NCI-H2107 (cell line): ENCODE data around the gene DIDO1.
A peak's percentile ranks its signal among the peaks of the same experiment; 100 is the strongest.

Source experiments
- DNase-seq: peaks from one replicate; lab custom pipeline; 2025; lab: John Stamatoyannopoulos, UW

Gene DIDO1

DNA sequence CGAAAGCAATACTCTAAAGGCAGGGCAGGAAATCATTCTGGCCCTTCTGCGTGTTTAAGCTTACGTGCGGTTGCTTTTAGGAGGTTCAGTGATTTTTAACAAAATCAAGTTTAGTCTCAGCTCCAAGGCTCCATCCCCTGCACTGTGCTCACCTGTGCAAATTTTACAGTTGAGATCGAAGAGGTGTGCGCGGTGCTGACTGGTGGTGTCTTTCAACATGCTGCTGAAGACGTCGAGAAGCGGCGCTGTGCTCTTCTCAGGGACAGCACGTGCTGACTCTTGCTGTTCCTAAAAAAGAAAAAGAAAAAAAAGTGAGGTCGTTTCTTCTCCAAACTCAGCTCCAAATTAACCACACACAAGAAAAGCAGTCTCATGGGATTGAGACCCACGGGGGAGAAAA is 32.0 kb downstream of the DIDO1 start:
- no peak for DNase-seq

DNA sequence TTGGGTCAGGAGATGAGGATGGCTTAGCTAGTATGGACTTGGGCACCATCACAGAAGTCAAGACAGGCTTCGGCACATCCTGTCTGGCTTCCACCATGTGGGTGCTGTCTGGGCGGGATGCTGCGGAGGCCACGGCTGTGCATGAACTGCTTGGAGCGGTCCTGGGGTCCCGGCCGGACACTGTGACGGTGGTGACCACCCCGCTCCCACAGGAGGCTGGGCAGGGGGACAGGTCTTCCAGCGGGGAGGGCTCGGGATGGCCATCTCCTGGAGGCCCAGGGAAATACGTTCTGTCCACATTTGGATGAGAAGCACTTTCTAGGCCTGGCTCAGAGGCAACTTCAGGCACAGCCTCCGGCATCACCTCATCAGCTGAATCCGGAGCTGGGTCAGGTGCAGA is 32.6 kb downstream of the DIDO1 start:
- no peak for DNase-seq

DNA sequence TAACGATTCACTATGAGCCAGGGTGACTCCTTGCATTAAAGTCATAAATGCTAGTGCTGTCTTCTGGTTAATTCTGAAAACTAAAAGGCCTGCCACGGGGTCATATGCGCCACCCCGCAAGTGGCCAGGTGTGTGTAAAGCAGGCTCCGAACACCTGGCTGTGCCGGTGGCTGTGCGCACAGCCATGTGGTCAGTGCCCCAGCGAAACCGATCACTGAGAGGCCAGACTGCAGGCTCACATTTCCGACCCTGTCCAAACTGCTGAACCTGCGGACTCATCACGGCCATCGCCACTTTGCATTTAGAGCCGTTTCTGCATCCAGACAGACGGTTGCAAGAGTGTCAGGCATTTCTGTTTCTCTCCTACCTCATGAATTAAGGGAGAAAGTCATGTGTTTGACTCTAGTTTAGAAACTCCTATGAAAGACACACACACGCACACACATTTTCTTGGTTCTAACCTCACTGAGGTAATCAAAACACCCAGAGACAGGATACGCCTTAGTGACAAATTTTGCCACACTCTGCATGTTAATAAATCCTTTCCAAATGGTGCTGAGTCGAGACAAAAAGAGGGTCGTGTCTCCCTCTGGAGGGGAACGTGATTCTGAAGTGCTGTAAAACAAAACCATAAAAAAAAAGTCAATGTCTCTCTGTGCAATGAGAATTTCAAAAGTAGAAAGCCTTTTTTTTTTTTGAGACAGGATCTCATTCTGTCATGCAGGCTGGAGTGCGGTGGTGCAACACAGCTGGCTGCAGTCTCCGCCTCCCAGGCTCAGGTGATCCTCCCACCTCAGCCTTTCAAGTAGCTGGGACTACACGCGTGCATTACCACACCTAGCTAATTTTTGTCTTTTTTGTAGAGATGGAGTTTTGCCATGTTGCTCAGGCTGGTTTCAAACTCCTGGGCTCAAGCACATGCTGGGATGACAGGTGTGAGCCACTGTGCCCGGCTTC is 33.7 kb downstream of the DIDO1 start:
- DNase-seq: no peak

DNA sequence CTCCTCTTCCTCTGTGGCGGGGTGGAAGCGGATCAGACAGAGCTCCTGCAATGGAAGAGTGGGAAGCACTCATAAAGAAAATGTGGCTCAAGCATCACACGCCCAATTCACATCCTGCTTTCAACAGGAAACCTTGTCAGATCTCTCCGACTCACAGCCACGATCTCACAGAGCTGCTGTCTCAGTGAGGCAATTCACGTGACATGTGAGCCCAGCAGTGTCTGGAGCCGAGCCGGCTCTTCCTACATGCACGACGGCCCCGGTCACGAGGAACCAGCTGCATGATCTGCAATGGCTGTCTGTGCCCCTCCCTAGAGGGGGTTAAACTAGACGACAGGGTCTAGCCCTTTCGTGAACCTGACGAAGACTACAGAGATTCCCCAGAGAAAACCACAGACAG is 35.2 kb downstream of the DIDO1 start:
- no peak for DNase-seq

DNA sequence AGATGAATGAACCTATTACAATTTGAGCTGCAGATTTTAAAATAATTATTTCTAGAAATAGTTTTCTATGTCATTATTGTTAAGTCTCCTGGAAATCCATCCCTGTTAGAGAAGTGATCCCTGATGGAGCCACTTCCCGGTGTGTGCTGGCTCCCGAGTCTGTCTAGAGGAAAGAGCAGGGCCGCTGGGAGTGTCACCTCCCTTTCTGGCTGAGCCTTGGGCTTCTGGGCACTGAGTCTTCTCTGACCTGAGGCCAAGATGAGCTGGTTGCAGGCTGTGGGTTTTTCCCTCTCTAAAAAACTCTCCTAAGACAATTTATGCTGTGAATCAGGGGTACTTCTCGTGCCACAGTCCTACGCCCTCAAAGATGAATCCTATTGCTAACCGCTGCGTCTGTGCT is 35.9 kb downstream of the DIDO1 start:
- no peak for DNase-seq

DNA sequence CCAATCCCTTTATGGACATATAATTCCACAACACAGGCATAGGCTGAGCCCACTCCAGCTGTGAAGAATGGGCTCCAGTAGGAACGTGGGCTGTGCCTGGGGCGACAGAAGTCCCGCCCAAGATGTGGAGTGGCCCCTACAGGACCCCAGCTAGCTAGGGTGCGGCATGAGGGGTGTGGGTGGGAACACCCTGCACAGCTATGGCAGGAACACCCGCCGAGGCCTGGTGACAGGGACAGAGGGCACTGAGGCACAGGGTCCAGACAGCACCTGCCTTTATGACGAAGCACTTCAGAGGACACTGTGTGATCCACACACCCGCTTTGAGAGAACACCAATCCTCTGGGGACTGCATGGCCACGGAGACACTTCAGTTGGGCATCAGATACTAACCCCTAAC is 36.4 kb downstream of the DIDO1 start:
- DNase-seq: no peak

DNA sequence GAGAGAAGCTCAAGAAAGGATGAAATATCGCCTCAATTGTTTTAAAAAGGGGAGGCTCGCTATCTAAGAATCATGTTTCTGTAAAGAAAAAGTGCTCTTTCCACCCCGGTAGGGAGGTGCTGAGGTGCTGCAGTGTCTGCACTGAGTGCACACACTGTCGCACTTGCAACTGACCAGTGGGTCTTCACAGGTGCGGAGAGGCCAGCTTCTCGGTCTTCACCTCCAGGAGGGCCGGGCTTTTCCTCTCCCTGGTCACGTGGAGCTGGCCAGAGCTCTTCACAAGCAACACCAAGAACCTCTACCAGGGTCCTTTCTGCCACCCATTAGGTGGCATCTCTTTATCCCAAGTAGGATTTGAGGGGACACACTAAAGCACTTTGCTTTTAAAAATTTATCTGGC is 36.9 kb downstream of the DIDO1 start:
- no peak for DNase-seq

DNA sequence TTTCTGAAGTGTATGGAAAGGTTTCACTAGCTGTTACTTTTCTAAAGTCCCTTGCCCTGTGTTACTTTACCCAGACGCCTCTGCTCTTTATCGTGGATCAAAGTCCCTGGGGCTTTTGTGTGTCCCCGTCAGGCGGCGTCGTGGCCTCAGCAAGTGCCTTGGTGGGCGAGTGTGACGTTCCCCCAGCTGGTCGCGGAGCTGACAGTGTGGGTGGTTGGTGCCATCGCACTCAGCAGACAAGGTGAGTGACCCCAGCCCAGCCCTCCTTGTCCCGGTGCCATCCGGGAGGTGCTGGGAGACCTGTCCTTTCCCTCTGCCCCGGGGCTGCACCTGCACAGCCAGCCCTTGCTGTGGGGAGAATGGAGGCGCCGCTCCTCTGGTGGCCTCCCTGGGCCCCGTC is 37.4 kb downstream of the DIDO1 start:
- no peak for DNase-seq

DNA sequence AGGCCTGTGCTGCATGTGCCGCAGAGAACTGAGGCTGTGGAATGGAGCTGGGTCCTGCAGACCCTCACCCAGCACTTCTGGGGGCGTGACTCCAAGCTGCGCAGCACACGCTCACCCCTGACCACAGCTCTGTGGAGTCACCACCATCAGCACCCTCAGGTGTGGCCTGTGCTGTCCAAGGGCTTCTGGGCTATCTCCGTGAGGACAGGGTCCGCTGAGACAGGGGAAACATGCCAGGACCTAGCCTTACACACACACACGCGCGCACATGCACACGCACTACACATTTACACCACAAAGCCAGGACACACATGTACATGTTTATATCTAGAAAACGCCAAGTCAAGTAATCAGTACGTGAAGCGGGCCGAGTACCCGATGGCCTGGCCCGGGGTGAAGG is 37.9 kb downstream of the DIDO1 start:
- DNase-seq: no peak

DNA sequence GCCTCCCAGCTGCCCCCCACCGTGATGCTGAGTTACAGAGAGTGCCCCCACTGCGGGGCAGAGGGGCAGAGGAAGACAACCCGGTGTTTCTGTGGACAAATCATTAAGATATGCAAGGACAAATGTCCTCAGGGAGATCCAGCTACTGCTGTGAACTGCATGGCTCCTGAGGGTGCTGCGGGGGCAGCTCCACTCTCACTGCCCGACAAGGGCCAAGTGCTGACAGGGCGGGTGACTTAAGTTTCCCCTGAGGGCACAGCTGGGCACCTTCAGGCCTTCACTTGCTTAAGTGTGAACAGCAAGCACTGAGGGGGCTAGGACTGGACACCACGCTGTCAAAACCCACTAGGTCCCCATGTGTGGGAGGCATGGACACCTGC is 38.5 kb downstream of the DIDO1 start:
- no peak for DNase-seq

DNA sequence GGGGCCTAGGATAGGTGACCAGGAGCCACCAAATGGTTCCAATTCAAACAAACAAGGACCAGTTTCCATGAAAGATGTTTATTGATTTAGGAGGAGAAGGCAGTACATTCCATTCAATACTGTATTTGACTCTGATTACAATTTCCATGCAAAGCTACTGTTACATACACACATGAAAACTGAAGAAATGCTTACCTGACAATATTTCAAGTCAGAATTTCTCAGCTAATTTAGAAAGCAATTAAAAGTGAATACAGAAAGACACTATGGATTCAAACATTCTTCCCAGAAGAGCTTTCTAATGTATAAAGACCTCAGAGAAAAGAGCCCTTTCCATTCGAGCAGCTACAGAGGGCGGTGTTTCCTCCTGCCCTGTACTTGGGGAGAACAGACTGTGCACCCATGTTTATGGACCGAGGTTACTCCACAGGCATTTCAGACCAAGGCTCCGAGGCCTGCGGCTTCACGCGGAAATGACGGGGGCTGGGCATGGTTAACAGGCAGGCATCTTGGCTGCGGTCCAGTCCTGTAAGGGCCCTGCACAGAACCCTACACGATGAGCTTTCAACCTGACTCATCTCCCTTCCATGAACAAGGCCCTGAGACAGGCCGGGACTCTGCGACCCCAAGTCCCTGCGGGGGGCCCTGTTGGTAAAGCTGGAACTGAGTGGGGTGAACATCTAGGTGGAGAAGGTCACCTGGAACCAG is 39.0 kb downstream of the DIDO1 start:
- peak; percentile 52 for DNase-seq

DNA sequence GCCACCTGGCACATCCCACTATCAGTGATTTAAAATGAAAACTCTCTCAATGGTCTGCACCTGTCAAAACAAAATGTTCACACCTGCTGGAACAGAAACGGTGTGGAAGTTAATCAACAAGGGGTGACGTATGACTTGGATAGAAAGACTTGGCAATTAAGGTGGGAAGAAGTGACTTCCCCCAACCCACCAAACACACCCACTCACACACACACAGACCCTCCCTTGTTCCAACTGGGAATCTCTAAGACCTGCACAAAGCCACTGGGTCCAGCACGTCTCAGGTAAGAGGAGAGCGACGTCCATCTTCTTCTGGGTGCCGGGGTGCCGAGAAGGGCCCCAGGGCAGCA is 39.6 kb downstream of the DIDO1 start:
- DNase-seq: no peak

DNA sequence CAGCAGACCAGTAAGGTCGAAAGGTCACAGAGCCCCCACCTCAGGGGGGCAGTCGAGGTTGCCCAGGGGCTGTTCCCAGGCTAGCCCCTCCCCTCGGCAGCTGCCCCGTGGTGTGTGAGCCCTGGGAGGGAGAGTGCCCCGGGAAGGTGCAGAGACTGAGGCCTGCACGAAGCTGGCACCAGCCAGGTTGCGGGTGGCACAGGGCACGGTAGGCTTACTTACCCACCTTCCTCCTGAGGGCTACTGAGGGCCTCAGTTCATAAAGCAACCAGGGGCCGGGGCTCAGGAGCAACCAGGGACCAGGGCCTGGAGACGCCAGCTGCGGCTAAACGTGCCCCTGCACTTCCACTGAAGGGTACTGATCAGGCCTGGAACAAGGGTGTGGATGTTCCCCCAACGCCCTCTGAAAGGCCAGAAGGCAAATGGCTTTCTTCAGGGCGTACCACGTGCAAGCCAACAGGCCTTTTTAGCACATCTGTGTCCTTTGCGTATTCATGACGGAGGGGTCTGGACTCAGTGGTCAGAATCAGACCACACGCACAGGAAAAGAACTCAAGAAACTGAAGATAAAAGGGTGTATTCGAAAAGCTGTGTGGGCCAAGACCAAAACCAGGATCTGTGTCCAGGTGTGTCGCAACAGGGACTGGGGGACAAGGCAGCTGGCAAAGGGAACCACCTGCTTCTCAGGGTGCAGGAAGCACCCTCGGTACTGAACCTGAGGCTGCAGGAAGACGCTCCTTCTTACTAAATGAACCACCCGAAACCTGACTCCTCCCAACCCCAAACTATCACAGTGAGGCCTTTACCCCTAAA is 40.2 kb downstream of the DIDO1 start:
- DNase-seq: peak; percentile 50

DNA sequence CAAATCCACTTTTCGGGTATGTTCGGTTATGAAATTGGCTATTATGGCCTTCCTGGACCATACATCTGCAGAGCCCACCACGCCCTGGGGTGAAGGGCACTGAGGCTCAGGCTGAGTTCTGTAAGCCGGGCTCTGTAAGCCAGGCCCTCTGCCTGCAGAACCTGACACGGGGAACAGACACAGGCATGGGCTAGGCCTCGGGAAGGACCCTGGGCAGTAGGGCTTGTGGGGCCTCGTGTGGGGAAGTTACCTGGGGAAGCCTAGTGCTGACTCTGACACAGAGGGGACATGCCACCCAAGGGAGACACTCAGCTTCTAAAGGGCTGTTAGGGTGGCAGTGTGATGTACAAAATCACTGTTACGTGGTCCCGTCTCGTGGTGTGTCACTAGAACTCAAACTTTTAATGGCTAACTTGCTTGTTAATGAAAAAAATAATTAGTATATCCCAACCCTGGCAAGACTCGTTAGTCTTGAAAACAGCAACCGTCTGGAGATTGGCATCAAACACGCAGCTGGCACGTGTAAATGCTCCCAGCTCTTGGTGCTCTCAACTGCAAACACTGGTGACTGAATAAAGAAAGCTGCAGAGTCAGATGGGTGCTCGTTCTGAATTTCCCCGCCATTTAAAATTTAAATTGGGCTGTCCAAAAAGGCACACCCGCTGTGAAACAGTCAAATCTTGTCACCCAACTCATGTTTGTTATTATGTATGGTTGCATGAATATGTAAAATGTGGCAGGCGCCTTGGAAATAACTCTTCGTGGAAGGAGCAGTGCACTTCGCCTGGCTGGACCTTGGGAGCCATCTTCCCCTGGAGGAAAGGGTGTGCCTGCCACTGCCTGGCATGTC is 41.0 kb downstream of the DIDO1 start:
- no peak for DNase-seq

DNA sequence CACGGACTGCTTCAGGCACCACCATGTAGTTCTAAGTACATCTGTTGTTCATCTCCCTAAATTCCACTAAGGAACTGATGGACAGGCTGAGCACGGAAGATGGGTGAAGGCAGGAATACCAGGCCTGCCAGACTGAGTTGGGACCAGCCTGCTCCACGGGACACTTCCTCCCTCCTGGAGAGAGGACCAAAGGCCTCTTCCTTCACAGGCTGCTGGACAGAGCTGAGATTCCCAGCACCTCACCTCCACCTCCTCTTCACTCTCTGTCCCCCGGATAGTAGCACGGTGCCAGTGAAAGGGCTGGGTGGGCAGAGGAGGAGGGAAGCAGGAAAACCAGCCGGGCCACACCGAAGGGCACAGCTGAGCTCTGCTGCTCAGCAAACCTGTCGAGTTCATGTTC is 41.7 kb downstream of the DIDO1 start:
- DNase-seq: no peak

DNA sequence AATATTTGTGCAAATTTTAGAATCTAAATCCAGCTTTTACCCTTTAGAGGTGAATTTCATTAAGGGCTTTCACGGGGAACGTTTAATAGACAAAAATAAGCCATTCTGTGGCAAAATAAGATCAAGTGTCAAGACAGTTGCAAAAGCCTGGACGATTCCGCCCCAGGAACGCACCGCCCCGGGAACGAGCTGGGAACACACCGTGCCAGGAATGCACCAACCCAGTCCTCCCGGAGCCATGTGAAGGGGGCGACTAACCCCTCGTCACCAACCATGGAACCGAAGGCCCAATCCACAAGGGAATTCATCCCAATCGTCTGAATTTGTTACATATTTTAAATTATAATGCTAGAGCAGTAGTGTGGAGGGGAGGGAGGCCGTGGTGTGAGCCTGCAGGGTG is 43.9 kb downstream of the DIDO1 start:
- no peak for DNase-seq

DNA sequence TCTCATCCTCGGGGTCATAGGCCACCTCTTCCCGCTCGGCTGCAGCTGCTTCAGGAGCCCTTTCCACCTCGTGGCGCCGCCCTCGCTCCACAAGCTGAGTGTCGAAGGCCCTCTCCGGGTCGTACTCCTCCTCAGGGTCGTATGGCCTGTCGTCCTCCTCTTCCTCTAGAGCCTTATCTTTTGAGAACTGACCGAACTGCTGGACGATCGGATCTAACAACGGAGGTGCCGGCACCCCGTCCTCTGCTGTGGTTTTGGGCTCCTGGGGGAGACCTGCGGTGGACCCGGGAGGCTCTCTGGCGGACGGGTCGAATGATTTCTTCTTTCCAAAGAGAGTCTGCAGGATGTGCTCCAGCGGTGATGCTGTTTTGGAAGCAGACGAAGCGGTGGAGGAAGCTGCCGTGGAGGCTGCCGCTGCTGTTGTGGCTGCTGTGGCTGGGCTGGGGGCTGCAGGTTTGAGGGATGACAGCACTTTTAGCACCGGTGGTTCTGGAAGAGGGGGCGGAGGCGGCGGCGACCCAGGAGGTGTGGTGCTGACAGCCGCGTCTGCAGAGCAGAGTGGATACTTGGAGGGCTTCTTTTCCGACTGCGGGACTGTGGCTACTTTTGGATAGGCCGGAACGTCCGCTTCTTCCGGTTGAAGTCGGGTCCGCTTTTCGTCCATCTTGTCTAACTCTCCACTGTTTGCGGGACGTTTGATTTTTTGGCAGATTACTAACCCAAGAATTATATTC is 44.5 kb downstream of the DIDO1 start:
- no peak for DNase-seq

DNA sequence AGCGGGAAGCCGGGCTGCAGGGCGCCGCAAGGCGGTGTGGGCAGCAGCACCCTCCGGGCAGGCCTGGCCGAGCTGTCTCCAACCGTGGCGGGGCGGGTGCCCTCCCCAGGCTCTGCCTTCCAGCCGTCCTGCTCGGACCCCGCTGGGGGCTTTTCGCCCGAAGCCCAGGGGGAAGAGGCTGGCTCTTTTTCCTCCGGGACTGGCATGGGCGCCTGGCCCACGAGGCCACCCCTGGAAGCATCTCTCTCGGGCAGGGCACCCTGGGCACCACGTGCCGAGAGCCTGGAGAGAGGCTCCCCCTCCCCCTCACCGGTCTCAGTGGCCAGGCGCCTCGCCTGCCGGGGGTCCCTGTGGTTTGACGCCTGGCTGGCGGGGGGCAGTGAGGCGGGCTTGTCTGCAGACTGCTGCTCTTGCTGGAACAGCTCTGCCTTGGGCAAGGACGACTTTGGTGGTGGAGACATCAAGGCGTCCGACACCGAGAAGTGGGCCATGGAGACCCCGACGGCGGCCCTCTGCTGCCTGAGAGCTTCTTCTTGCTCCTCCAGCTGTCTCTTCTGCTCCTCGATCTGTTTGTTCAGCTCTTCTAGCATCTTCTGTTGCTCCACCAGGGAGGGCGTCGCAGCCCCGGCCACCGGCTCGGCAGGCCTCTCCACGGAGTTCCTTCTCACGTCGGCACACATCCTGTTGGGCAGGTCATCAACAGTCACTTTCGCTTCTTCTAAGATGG is 45.2 kb downstream of the DIDO1 start:
- no peak for DNase-seq

DNA sequence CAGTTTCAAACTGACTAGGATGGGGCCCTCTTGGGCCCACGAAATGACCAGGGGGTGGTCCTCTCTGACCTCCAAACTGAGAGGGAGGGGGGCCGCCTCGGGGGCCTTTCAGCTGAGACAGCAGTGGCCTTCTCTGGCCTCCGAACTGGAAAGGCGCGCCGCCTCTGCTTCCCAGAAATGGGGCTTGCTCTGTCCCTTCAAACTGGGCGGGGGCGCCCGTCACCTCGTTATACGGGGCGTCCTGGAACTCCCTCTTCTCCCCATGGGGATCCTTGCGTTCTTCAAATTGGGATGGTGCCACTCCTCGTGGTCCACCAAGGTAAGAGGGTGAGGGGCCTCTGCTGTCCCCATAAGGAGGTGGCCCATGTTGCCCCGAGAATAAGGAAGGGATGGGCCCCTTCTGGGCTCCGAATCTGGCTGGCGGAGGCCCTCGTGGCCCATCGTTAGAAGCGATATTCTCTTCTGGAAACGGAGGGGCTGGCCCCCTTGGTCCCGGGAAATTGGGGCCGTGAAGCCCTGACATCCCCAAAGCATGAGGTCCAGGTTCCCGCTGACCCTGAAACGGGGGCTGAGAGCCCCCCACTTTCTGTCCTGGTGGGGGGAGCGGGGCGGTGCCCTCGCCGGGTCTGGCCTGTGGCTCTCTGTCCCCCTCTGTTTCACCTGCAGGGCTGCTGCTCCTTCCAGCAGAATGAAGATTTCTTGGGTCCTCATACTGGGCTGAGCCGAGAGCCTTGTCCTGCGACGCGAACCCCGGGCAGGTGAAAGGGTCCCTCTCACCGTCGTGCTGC is 46.0 kb downstream of the DIDO1 start:
- no peak for DNase-seq
